ENCODE measurements around the gene CDKL1.

The CDKL1 gene

DNA sequence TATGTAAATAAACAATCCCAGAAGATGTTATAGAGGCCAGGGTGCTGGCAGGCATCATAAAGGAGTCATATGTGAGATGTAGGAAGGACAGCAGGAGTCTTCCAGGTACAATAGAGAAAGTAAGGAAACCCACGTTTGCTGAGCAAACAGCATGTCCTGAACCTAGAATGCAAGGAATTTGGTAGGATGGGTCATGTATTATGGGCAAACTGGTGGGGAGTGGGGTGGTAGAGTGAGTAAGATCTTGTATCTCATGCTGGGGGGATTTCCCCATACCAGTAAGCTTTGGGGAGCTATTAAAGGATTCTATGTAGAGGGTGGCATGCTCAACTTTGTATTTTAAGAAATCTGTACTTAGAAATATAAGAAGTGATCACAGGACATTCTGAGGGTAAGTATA, 41.0 kb downstream of the CDKL1 start:
- DNase-seq, result no peak

DNA sequence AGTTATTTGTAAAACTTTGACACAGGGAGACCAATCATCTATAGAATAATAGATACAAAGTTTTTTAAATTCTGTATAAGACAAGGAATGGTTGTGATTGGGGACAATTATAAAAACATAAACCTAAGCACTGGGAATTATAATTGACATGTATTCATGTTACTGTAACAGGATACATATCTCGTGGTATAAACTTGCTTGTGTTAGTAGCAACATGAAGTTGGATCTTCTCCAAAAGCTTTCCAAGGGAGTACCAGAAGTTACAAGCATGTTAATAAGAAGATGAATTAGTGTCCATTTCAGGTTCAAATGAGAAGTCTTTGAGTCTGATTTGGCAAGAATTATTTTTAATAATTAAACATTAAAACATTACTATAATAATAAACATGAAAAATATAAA, 42.2 kb downstream of the CDKL1 start:
- DNase-seq, result no peak

DNA sequence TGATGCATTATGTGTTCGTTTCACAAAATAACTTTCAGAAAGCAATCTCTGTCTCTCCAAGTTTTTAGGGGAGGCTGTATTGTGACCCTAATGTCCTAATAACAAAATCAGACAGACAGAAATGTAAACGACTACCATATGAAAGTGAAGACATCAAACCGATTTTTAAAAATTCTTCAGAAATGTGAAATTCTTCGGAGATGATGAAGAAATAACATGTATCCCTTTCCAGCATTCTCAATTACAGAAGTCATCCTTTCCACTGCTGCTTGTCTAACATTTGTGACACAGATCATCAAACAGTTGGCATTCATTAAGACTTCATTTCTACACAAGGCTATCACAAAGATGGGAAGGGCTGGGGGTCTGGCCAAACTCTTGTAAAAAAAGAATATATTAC, 43.6 kb downstream of the CDKL1 start:
- DNase-seq, result no peak

DNA sequence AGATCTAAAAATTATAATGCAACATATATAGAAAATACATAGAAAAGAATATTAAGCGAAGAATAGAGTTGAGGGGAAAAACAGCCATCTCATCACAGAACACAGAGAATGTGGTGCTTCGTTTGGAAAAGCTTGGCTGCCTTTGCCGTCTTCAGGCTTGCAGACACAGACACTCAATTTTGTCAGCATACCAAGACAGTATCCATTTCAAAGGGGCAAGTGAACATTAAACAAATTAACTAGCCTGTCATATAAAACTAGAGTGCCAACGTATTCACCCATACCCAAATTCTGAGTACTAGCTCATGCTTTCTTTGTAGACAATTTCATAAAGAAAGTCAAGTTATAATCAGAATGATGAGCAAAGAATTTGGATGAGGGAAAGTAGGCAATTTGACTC, 44.1 kb downstream of the CDKL1 start:
- no peak for DNase-seq

DNA sequence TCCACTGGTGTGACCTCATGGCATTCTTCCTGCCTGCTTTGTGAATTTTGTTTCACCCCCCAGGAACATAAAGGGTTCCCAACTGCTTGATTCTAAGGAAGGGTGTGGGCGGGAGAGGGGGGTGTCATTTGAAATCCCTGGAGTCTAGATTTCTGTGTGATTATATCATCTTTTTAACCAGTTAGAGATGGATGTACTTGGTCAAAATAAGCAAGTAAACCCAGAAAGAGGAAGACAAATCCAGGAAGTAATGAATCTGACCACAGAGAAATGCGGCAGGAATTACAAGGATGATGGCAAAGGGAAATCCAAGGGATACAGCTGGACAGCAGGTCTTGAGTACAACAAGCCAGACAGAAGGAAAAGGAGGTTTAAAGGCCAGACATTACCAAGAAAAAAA, 45.7 kb downstream of the CDKL1 start:
- no peak for DNase-seq

DNA sequence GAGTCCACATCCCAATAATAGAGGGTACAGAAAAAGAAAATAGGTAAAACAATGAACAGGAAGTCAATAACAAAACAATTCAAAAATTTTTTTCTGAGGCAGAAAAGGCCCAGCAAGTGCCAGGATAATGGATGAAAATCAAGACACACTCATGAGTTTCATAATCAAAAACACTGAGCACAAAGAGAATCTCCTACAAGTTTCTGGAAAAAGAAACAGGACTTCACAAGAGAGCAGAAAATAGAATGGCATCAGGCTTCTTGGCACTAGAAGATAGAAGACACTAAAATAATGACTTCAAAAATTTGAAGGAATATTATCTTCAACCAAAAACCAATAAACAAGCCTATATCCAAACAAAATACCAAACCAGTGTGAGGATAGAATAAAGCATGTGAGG, 47.7 kb downstream of the CDKL1 start:
- no peak for DNase-seq

DNA sequence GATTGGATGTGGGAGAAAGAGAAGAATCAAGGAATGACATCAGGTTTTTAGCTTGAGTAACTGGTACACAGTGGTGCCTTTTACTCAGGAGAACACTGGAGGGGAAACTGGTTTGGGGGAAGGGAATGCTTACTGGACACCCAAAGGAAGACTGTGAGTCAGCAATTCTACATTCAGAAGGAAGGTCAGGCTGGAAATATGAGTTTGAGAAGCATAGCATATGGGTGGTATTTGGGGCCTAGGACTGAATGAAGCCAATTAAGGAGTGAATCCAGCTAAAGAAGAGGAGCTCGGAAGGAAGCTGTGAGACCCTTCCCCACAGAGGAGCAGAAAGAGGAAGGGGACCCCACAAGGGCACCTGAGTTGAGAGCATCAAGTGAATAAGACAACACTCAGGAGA, 49.2 kb downstream of the CDKL1 start:
- no peak for DNase-seq

DNA sequence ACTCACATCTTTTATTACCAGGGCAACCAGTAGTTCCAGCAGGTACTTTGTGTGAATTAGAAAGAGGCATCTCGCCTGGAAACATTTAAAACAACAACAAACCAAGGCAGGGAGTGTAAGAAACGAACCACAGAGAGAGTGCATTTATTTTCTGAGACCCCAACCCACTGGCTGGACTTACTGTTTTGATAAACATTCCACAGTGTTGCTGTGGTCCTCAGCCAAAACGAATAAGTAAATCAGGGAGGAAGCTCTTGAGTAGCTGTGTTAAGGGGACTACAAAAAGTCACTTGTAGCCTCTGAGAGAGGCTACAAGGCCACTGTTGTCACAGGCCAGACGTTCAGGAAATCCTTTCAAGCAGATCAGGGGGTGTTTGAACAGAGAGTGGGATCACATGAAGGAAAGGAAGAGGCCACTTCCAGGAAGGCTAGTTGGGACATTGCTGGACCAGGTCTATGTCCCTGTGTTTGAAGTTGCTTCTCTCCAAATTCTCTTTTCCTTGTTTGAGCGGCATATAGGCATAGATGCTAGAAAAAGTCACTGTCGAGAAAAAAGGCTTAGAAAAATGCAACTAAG, 50.7 kb downstream of the CDKL1 start:
- no peak for DNase-seq

DNA sequence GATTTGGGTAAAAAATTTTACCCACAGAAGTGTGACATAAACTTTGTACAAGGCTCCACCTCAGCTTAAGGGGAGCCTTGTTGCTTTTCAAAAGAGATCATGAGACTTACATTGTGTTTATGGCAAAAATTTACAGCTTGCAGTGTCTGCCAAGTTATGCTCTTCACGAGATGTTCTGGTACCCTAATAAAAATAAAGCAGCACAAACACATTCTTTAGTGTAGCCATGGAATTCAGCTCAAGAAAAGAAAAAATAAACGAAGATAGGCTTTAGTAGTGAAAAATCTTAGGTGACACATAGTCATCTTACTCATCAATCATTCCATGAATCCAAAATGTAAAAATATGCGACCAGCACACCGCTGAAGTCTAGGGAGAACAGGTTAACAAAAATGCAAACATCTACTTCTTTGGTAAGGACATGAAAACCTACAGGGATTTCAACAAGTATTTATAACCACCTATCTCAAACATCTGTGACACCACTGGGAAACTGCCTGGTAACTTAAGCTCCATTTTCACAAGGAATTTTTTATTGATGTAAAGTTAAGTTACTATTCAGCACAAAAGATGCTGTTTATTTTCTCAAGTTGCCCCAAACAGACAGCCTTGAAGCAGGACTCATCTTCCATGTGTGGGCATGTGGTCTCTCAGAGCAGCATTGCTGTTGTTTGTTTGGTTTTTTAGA, 51.7 kb downstream of the CDKL1 start:
- no peak for DNase-seq

DNA sequence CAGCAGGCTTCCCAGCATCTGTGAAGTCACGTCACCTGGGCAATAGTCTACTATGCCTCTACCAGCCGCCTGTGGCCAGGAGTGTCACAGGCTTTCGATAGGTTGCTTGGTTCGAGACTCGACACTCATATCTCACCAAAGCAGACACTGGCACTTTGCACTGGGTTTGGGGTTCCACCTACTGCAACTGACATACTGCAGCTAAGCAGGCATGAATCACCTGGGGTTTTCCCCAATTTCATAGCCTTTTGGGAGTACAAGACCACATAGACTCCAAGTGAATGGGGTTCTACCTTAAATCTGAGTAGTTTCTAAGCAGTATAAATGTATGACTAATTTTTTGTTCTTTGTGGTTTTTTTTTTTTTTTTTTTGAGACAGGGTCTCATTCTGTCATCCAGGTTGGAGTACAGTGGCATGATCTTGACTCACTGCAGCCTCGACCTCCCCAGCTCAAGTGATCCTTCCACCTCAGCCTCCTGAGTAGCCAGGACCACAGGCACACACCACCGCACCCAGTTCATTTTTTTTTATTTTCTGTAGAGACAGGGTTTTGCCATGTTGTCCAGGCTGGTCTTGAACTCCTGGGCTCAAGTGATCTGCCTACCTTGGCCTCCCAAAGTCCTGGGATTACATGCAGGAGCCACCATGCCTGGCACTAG, 52.4 kb downstream of the CDKL1 start:
- no peak for DNase-seq

DNA sequence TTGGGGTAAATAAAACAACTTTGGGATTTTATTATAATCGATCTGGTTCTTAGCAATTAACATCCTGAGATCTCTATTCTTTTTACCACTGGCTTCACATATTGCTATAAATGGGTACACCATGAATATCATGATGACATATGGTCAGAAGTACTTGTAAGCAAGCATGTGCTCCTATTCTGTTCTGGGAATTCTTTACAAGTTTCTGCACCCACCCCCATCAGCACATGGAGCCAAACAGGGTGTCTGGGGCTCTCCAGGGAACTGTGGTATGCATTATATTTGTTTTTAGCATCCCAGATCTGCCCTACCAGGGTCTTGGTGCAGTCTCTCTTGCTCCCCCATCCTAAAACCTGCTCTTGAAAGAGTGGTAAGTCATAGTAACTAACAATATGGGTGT, 53.2 kb downstream of the CDKL1 start:
- no peak for DNase-seq

DNA sequence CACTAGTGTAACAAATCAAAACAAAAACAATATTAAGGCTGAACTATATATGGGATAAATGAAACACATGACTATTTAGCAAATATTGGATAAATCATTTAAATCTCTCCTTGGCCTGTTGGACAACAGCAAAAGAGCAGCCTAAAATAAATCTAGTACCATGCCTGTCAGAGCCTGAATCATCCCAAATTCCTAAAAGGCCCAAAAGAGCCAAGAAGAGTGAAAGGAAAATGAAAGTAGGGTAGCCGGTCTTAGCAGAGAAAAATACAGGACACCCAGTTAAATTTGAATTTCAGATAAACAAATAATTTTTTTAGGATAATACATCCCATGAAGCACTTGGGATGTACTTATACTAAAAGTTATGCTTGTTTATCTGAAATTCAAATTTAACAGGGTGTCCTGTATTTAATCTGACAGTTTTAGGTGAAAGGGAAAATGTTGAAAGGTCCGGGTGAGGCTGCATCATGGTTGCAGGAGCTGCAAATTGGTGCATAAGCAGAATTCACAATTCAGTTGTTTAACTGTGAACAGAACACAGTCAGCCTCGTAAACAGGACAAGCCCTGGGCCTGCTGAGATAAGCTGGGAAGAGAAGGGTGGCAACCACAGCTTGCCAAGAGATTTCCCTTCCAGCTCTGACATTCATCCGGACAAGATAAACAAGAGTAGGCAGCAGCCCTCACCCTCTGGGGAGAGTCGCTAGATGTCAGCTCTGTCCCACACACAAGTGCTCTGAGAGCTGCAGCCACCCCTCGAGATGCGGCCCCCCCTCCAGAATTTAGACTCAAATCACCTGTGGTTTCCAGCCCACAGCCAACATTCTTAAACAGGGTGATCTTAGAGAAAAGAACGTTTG, 54.2 kb downstream of the CDKL1 start:
- DNase-seq, result peak; percentile 29

DNA sequence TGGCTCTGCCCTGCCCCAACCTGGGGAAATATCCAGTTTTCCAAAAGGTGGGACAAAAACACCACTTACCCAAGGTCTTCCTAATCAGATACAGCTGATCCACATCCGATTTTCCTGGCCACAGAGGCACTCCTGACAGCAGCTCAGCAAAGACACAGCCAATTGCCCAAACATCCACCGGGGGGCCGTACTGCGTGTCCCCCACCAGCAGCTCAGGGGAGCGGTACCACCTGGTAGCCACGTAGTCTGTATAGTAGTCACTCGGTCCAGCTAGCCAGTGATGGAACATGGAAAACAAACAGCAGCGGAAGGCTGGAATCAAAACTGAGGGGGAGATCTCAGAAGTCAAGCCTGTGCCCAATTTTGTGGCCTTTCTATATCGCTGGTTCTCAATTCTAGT, 55.7 kb downstream of the CDKL1 start:
- DNase-seq, result no peak

DNA sequence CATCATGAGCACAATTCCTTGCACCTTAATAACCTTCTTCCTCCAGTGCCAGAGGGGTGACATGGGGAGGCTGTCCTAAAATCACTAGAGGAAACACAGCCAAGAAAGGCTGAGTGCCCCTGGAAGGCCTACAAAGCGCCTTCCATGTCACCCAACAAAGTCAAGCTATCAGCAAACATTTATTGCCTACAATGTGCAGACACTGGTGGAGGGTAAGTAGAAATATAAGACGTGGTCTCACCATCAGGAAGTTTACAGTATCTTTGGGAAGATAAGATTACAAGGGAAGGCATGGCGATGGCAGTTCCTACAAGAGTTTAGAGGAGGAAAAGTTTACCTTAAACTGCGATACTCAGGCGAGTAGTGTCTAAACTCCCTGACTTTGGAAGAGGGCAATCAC, 56.6 kb downstream of the CDKL1 start:
- no peak for DNase-seq

DNA sequence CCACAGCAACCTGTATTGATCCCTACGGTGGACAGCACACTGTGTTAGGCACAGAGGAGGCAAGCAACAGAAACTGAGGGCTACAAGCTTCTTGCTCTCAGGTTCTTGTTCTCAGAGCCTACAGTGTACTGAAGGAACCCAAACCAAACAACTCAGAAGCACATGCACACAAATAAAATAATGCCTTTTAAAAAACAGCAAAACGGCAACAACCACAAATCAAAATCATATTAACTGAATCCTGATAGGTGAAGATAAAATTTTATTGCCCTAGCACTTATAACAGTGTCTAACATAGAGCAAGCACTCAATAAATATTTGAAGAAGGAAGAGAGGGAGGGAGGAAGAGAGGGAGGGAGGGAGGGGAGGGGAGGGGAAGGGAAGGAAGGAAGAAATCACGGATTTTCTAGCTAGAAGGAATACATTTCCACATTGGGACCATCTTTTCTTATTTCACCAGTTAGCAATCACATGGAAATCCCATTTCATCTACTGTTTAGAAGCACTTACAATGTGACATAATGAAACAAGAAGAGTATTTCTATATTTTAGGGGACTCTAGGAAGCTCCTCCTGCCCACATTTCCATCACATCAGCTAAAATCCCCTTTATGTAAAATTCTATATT, 57.4 kb downstream of the CDKL1 start:
- DNase-seq, result no peak

DNA sequence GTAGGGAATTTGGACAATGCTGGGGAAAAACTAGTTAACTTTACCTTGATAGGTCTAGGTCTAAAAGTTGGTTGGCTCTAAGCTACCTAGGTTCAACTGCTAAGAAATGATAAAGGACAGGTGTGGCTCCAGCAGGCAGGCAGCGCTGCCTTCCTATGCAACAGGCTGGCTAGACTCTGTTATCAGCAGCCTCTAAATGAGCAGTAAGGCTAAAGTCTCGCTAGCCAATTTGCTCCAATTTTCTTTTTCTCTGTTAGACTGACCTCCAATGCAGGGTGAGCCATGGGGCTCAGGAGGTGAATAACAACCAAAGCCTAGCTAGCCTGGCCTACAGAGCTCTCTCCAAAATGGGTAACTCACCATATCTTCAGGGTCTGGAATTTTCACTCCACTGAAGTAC, 58.1 kb downstream of the CDKL1 start:
- DNase-seq, result no peak

DNA sequence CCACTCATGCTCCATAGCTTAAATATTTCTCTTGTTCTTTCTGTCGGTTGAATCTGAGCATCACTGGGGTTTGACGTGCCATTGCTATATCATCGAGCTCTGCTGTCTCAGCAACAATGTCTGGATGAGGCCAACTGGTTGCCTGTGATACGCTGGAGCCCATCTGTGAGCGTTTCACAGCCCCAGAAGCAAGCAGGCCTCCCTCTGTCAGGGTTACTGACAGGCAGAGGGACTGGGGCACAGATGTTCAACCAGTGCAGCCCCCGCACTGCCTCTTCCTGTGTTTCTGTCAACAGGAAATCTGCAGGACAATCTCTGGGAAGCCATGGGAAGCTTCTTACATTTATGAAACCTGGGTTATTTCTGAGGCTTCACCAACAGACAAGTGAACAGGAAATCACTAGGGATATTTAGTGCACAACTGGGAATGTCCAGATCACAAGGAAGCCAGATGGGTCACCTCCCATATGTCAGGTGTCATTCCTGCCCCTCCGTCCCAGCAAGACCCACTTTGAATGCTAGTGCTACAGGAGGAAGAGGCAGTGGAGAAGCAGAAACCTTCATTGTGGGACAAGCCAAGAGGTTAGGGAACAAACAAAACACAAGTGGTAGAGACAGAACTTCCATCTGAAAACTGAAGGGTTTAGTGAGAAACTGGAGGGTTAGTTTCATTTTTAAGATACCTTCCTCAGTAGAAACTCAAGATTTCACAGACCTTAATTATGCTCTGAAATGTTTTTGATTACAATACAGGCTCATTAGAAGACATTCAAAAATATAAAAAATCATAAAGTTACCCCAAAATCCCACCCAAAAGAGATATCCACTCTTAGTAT, 60.5 kb downstream of the CDKL1 start:
- DNase-seq, result no peak

DNA sequence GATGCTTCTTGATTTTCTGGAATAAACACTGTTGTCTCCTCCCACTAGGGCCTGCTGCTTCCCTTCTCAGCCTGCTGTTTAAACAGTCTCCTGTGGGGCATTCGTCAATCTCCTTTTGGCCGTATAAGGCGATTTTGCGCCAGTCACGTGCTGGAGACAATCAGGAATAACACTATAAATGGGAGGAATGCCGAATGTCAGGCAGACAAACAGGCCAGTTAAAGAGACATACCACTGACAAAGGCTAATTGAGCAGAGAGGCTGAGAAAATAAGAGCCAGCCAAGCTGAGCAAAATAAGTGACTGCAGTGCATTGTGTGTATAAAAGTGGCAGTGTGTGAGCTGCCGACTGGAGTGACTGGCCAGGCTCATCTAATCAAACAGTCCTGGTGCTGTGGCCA, 61.3 kb downstream of the CDKL1 start:
- DNase-seq, result no peak

DNA sequence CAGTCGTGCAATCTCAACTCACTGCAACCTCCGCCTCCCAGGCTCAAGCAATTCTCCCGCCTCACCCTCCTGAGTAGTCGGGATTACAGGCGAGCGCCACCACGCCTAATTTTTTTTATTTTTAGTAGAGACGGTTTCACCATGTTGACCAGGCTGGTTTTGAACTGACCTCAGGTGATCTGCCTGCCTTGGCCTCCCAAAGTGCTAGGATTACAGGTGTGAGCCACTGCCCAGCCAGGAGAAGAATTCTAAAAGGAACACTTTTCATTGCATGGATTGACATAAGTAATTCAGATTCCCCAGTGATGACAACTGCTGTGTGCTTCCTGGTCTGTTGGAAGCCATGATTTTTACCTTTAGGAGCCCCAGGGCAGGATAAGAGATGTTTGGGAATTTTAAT, 62.5 kb downstream of the CDKL1 start:
- DNase-seq, result no peak

DNA sequence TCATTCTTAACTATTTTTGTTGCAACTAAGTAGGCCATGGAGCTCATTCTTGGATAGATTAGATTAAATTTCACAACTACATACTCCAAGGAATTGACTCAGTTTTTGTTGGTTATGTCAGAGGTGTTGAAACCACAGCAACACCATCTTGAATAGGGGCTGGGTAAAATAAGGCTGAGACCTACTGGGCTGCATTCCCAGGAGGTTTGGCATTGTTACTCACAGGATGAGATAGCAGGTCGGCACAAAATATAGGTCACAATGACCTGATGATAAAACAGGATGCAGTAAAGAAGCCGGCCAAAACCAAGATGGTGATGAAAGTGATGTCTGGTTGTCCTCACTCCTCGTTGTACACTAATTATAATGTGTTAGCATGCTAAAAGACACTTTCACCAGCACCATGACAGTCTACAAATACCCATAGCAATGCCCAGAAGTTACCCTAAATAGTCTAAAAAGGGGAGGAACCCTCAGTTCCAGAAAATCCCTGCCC, 63.6 kb downstream of the CDKL1 start:
- no peak for DNase-seq

DNA sequence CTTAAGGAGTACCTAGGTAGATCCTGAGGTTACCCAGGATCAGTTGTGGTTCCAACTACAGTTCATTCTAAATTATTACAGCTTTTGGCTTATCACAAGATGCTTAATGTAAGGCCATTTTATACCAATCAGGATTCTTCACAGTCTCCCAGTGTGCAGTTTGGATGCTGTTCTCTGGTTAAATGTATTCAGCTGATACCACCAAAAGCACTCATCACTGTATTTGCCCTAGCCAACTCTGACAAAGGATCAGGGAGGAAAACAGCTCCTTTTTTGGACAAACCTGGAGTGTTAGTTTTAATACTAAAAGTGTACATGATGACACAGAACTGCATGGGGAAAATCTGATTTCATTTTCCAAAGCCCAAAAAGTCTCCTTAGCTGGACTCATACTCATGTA, 65.1 kb downstream of the CDKL1 start:
- no peak for DNase-seq

DNA sequence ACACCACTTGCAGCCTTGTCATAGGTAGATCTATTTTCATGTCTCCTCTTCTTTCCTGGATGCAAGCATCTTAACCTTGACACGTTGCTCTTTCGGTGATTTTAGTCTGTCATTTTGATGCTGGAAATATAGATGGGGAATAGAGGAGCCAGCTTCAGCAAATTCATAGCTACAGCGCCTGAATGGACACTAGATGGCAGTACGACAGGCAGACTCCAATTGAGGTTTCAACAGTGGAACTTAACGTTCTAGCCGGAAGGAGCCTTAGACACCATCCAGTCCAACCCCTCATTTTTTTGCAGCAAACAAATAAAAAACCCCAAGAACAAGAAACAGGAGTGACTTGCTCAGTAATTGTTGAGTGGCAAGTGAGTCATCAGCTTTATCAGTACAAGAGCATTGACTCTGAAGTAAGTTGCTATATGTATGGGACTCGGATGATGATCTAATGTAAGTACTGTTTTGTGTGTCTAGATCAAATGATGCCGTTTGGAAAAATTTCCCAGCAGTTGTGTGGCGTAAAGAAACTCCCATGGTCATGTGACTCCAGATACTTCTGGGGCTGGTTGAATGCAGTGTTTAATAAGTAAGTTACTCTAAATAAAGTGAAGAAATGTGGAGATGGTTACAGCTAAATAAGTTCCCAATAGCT, 75.5 kb downstream of the CDKL1 start:
- DNase-seq, result peak; percentile 38
